ENCODE measurements around the gene TMEM229A. TPM values are rescaled to one million over a fixed set of nuclear protein-coding genes. Genes with fewer than 3 reads are reported as not detected.

The TMEM229A gene
- total and polyA plus RNA-seq, 10 of the 15 experiments (the other 5 are each of a cell fraction or from before 2014, with no cell fraction given), result not detected

DNA sequence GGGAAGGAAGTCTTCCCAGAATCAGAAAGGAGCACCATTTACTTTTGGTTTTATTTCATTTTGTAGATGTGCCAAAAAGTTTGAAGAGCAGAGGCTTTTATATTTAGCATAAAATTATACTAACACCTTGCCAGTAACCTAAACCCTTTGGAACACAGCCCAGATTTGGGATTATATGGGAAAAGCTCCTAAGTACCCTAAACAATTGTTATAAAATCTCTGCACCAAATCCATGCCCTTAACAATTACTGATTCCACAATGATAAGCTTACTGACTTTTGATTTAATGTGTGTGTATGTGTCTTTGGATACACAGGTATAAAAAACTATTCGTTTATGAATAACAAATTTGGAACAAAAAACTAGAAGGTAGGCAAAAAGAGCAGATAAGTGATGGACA, 39.0 kb upstream of the TMEM229A start:
- RAD21 ChIA-PET (ENCODE audit: unreplicated experiment), result interaction anchor here (1.3 kb wide), 1 partner anchor 14 kb away, joined by 3 read pairs; no protein-coding TSS in a partner anchor
- in situ Hi-C loops (cut with MboI) (no loop called here), intact Hi-C loops (cut with micrococcal nuclease; ENCODE audit: unreplicated experiment) (no loop called here)
- Histone ChIP-seq H3K4me3 (no peak overlapping the region), H3K4me1 (ENCODE audit: control insufficient read depth, insufficient read depth, low read length) (no peaks in the 10 kb centered on the region), H3K79me2 (ENCODE audit: control insufficient read depth, insufficient read depth, low read length) (no peaks in the 10 kb centered on the region), H3K27me3 (replicated peaks in 1 of 2; ENCODE audit: control insufficient read depth in 2 of 2, insufficient read depth in 2 of 2, low read length in 1 of 2) (no peaks in the 10 kb centered on the region), H4K20me1 (ENCODE audit: control insufficient read depth, insufficient read depth) (no peaks in the 10 kb centered on the region), H3K9me3 (replicated peaks; ENCODE audit: control insufficient read depth, insufficient read depth, low read length) (no peaks in the 10 kb centered on the region), H3K9ac (ENCODE audit: control insufficient read depth, insufficient read depth, low read length) (no peak overlapping the region), H3K36me3 (ENCODE audit: control insufficient read depth in 2 of 2, insufficient read depth in 2 of 2, low read length in 1 of 2) (no peaks in the 10 kb centered on the region), H3K27ac (ENCODE audit: control insufficient read depth, insufficient read depth) (no peak overlapping the region), H3K4me2 (ENCODE audit: control insufficient read depth, insufficient read depth) (no peak overlapping the region), H2AFZ (ENCODE audit: control insufficient read depth, low read depth, low read length) (no peak overlapping the region)
- FAIRE-seq (no peak), ATAC-seq (no peak), DNase-seq (ENCODE audit: low read depth, low spot score) (no peak)
- BruUV-seq (replicated peaks), result no TSS peak
- POLR2A ChIA-PET, result no interaction called here
- CTCF ChIA-PET, result no interaction called here
- WGBS (ENCODE audit: insufficient coverage, insufficient replicate concordance, low lambda C conversion rate, missing lambda C conversion rate), result 0% methylated on average over 1 of the region's 1 CpG
- SMC1A ChIA-PET (ENCODE audit: uncharacterized antibody, unreplicated experiment), result no interaction called here
- TF ChIP-seq NR2F1 (conservative IDR thresholded peaks at IDR 0.05), result no peak
- TF ChIP-seq NBN (IDR thresholded peaks at IDR 0.05), result no peak
- no peak for TF ChIP-seq ETV6 (conservative IDR thresholded peaks at IDR 0.05 in 1 of 2, IDR thresholded peaks at IDR 0.05 in 1 of 2; ENCODE audit: borderline replicate concordance in 1 of 2, low read depth in 1 of 2)
- TF ChIP-seq, protein P1, sequence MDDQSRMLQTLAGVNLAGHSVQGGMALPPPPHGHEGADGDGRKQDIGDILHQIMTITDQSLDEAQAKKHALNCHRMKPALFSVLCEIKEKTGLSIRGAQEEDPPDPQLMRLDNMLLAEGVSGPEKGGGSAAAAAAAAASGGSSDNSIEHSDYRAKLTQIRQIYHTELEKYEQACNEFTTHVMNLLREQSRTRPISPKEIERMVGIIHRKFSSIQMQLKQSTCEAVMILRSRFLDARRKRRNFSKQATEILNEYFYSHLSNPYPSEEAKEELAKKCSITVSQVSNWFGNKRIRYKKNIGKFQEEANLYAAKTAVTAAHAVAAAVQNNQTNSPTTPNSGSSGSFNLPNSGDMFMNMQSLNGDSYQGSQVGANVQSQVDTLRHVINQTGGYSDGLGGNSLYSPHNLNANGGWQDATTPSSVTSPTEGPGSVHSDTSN (IDR thresholded peaks at IDR 0.05; ENCODE audit: insufficient replicate concordance, low read depth, low read length), result no peak
- TF ChIP-seq, protein P2, sequence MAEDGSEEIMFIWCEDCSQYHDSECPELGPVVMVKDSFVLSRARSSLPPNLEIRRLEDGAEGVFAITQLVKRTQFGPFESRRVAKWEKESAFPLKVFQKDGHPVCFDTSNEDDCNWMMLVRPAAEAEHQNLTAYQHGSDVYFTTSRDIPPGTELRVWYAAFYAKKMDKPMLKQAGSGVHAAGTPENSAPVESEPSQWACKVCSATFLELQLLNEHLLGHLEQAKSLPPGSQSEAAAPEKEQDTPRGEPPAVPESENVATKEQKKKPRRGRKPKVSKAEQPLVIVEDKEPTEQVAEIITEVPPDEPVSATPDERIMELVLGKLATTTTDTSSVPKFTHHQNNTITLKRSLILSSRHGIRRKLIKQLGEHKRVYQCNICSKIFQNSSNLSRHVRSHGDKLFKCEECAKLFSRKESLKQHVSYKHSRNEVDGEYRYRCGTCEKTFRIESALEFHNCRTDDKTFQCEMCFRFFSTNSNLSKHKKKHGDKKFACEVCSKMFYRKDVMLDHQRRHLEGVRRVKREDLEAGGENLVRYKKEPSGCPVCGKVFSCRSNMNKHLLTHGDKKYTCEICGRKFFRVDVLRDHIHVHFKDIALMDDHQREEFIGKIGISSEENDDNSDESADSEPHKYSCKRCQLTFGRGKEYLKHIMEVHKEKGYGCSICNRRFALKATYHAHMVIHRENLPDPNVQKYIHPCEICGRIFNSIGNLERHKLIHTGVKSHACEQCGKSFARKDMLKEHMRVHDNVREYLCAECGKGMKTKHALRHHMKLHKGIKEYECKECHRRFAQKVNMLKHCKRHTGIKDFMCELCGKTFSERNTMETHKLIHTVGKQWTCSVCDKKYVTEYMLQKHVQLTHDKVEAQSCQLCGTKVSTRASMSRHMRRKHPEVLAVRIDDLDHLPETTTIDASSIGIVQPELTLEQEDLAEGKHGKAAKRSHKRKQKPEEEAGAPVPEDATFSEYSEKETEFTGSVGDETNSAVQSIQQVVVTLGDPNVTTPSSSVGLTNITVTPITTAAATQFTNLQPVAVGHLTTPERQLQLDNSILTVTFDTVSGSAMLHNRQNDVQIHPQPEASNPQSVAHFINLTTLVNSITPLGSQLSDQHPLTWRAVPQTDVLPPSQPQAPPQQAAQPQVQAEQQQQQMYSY (CRISPR knock-in tag; IDR thresholded peaks at IDR 0.05), result no peak
- no peak for TF ChIP-seq ZNF207 (IDR thresholded peaks at IDR 0.05; ENCODE audit: borderline replicate concordance)
- no peak for TF ChIP-seq ESRRA (IDR thresholded peaks at IDR 0.05; ENCODE audit: low read length)
- no peak for TF ChIP-seq SMAD1 (IDR thresholded peaks at IDR 0.05; ENCODE audit: low read depth, partially characterized antibody)
- no peak for TF ChIP-seq ZZZ3 (IDR thresholded peaks at IDR 0.05; ENCODE audit: control insufficient read depth, insufficient read length, low read depth)
- TF ChIP-seq STAT3 (IDR thresholded peaks at IDR 0.05; ENCODE audit: low read depth, low read length), result no peak
- no peak for TF ChIP-seq RB1 (IDR thresholded peaks at IDR 0.05; ENCODE audit: borderline replicate concordance)
